Muscle layer of duodenum (tissue), 2 donors: Measurements from ENCODE around the gene EVX1.
A peak's percentile ranks its signal among the peaks of the same experiment; 100 is the strongest.

Source experiments
- H3K27ac ChIP-seq: one replicate; pipeline ENCODE4 v1.7.0; 2013; ENCODE audit warnings: mild to moderate bottlenecking, low read length
- H3K27me3 ChIP-seq: one replicate; pipeline ENCODE4 v1.7.0; 2013; ENCODE audit warnings: low read depth, mild to moderate bottlenecking, control low read depth, low read length
- H3K36me3 ChIP-seq, 2 donors: one replicate each; pipeline ENCODE4 v1.7.0; 2013; ENCODE audit warnings: low read length in 2 of 2, control low read depth in 1 of 2, mild to moderate bottlenecking in 1 of 2; ENCODE audit not compliant: insufficient read depth in 2 of 2, control insufficient read depth in 1 of 2
- H3K4me1 ChIP-seq, 2 donors: one replicate each; pipeline ENCODE4 v1.7.0; 2013; ENCODE audit warnings: low read length in 2 of 2, mild to moderate bottlenecking in 2 of 2, control low read depth in 1 of 2, moderate library complexity in 1 of 2; ENCODE audit not compliant: insufficient read depth in 2 of 2, control insufficient read depth in 1 of 2
- H3K4me3 ChIP-seq, 2 donors: one replicate each; pipeline ENCODE4 v1.7.0; 2013; ENCODE audit warnings: low read length in 2 of 2, low read depth in 1 of 2, mild to moderate bottlenecking in 1 of 2
- H3K9me3 ChIP-seq, 2 donors: one replicate each; pipeline ENCODE4 v1.7.0; 2013; ENCODE audit warnings: low read length in 2 of 2, control low read depth in 1 of 2, mild to moderate bottlenecking in 1 of 2; ENCODE audit not compliant: control insufficient read depth in 1 of 2
- donor health status: healthy.

The EVX1 gene

GRCh38 chr7:27200761-27201579 is 41.6 kb upstream of the EVX1 start:
- Histone ChIP-seq H3K4me1 (peaks cover 0 to 41% of the 10 kb centered on the region in 2 donors), H3K27me3 (peaks cover 88% of the 10 kb centered on the region), H3K9me3 (peaks cover 0 to 3% of the 10 kb centered on the region in 2 donors), H3K27ac (no peak overlapping the region), H3K36me3 (no peaks in the 10 kb centered on the region), H3K4me3 (peak overlapping the region in 1 of 2 donors; percentile 51)

- Histone ChIP-seq H3K4me3 (peak overlapping the region in 1 of 2 donors; percentile 3), H3K4me1 (peaks cover 0 to 41% of the 10 kb centered on the region in 2 donors), H3K27me3 (peaks cover 89% of the 10 kb centered on the region), H3K36me3 (no peaks in the 10 kb centered on the region), H3K9me3 (peaks cover 0 to 3% of the 10 kb centered on the region in 2 donors), H3K27ac (no peak overlapping the region)
Observed at GRCh38 chr7:27201580-27202017, 41.0 kb upstream of the EVX1 start.

DNA sequence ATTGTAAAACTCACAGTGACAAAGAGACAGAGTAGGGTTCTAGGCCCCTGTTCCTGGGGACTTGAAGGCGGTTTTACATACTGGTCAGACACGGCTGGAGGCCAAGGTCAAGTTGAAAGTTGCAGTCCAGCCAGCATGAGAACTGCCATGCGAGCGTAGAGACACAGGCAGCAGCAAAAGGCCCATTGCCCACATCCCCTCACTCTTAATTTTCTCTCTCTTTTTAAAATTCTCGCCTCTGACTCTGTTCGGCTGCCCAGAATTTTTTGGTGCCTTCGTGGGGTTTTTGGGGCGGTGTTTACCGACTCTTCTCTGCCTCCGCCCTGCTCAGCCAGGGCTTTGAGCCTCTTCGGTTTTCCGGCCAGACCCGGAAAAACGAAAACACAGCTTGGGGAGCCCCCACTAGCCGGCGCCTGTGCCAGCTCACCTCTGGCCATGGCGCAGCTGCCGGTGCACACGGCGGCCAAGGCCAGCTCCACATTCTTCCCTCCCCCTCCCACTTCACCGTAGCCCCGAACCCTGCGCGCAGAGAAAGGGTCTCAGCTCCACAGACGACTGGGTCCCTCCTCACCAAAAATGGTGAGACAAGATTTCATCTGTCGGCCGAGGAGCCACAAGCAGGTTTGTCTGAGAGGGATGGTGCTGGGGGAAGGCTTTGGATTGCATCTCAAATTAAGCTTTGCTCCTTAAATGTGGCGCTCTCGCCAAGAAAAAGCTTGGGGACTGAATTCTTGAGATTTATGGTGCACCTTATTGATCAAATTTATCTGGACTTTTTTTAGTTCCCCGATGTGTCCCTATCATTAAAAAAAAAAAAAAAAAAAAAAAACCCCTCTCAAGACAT is 40.4 kb upstream of the EVX1 start:
- Histone ChIP-seq H3K27me3 (peaks cover 90% of the 10 kb centered on the region), H3K9me3 (peaks cover 0 to 3% of the 10 kb centered on the region in 2 donors), H3K36me3 (no peaks in the 10 kb centered on the region), H3K27ac (no peak overlapping the region), H3K4me3 (no peak overlapping the region), H3K4me1 (peaks cover 0 to 41% of the 10 kb centered on the region in 2 donors)

- Histone ChIP-seq H3K27me3 (peaks cover 90% of the 10 kb centered on the region), H3K27ac (no peak overlapping the region), H3K4me1 (peaks cover 0 to 41% of the 10 kb centered on the region in 2 donors), H3K4me3 (no peak overlapping the region), H3K9me3 (peaks cover 0 to 3% of the 10 kb centered on the region in 2 donors), H3K36me3 (no peaks in the 10 kb centered on the region)
Observed at GRCh38 chr7:27202862-27203134, 39.8 kb upstream of the EVX1 start.

GRCh38 chr7:27203365-27203953 is 39.1 kb upstream of the EVX1 start:
- peaks cover 0 to 3% of the 10 kb centered on the region in 2 donors for H3K9me3 ChIP-seq
- H3K27ac ChIP-seq, result no peak overlapping the region
- H3K4me1 ChIP-seq, result peaks cover 0 to 38% of the 10 kb centered on the region in 2 donors
- H3K4me3 ChIP-seq, result no peak overlapping the region
- H3K36me3 ChIP-seq, result no peaks in the 10 kb centered on the region
- H3K27me3 ChIP-seq, result peaks cover 90% of the 10 kb centered on the region

- H3K4me3 ChIP-seq, result no peak overlapping the region
- H3K27me3 ChIP-seq, result peaks cover 90% of the 10 kb centered on the region
- H3K9me3 ChIP-seq, result peaks cover 0 to 3% of the 10 kb centered on the region in 2 donors
Observed at GRCh38 chr7:27203964-27204594, 38.5 kb upstream of the EVX1 start.

DNA sequence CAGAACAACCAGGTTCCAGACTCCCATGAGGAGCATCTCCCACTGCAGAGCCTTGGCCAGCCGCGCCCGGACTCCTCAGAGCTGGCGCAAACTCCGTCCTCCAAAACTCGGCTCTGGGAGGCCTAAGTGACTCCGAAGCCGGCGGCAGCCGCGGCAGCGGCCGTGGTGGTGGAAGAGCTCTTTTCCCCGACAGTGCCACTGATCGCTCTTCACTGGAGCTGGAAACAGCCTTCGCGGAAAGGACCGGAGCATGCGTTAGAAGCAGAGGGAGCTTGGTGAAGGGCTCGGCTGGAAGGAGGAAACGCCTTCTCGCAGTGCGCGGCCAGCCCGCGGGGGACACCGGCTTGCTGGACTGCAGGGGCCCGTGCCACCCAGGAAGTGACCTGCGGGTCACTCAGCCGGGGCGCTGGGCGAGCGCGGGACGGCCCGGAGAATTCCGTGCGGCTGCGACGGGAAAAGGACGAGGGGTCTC is 37.7 kb upstream of the EVX1 start:
- Histone ChIP-seq H3K4me1 (peaks cover 0 to 28% of the 10 kb centered on the region in 2 donors), H3K36me3 (no peaks in the 10 kb centered on the region), H3K9me3 (peaks cover 0 to 3% of the 10 kb centered on the region in 2 donors), H3K27ac (no peak overlapping the region), H3K4me3 (peak overlapping the region in 1 of 2 donors; percentile 12), H3K27me3 (peaks cover 91% of the 10 kb centered on the region)

More at GRCh38 chr7:27203964-27204594, 38.5 kb upstream of the EVX1 start:
- Histone ChIP-seq H3K4me1 (peaks cover 0 to 32% of the 10 kb centered on the region in 2 donors), H3K36me3 (no peaks in the 10 kb centered on the region), H3K27ac (no peak overlapping the region)

- Histone ChIP-seq H3K4me1 (peaks cover 2 to 25% of the 10 kb centered on the region in 2 donors), H3K4me3 (peak overlapping the region in 1 of 2 donors; percentile 12), H3K27ac (no peak overlapping the region), H3K9me3 (peaks cover 0 to 3% of the 10 kb centered on the region in 2 donors), H3K36me3 (no peaks in the 10 kb centered on the region), H3K27me3 (peaks cover 94% of the 10 kb centered on the region)
Observed at GRCh38 chr7:27205325-27206280, 37.0 kb upstream of the EVX1 start.

GRCh38 chr7:27207348-27207985 is 35.1 kb upstream of the EVX1 start:
- no peak overlapping the region for H3K27ac ChIP-seq
- H3K4me3 ChIP-seq, result no peak overlapping the region
- peaks cover 95% of the 10 kb centered on the region for H3K27me3 ChIP-seq
- peaks cover 3 to 17% of the 10 kb centered on the region in 2 donors for H3K4me1 ChIP-seq
- H3K9me3 ChIP-seq, result peaks cover 0 to 3% of the 10 kb centered on the region in 2 donors
- no peaks in the 10 kb centered on the region for H3K36me3 ChIP-seq

GRCh38 chr7:27208998-27209397 is 33.6 kb upstream of the EVX1 start:
- Histone ChIP-seq H3K9me3 (peaks cover 0 to 3% of the 10 kb centered on the region in 2 donors), H3K4me3 (no peak overlapping the region), H3K4me1 (peaks cover 3 to 29% of the 10 kb centered on the region in 2 donors), H3K27ac (no peak overlapping the region), H3K27me3 (peaks cover 96% of the 10 kb centered on the region), H3K36me3 (no peaks in the 10 kb centered on the region)
